Lower leg skin (tissue), 3 donors: ENCODE measurements around the gene LHFPL2.

Experiments used
- POLR2A ChIP-seq, 2 donors: fragments of 450-650 bp; IDR thresholded peaks; one replicate each; pipeline ENCODE4 v1.6.1; 2016 to 2017; ENCODE audit warnings: antibody characterized with exemption in 2 of 2, mild to moderate bottlenecking in 1 of 2, moderate library complexity in 1 of 2
- TF ChIP-seq, protein P1 (sequence below), 3 donors: fragments of 450-650 bp; IDR thresholded peaks; one replicate each; pipeline ENCODE4 v1.5.1; 2016; ENCODE audit warnings: antibody characterized with exemption in 3 of 3, mild to moderate bottlenecking in 3 of 3, moderate library complexity in 2 of 3

DNA sequence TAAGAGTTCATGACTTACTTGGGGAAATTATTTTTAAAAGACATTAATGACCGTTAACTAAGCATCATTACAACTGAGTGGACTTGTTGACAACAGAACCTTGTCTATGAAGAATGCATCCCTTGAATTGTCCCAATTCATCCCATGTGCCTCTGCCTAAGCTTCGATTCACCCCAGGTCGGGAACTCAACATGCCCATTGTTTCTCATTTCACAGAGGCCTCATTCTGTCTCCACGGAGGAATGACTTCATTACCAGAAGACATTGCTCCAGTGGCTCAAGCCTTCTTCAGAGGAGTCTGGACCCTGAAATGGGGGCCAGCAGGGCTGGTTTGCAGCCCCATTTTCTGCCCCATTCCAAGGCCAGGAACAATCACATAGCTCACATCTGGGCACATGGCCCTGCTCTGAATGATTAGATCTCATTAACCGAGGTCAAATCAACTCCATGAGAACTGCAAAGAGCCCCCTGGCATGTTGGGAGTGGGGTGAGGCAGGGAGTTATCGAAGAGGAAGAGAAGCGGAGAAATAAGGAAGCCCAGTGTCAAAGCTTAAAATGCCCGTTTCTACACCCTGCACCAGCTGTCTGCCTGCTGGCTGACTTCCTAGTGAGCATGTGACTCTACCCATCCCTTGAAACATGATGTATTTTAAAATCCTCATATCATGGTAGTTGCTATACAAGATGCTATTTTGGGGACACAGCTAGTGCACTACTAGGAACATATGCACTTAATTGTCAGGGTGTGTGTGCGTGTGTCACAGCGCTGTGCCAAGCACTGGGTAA is 137.3 kb downstream of the LHFPL2 start:
- TF ChIP-seq, protein P1, sequence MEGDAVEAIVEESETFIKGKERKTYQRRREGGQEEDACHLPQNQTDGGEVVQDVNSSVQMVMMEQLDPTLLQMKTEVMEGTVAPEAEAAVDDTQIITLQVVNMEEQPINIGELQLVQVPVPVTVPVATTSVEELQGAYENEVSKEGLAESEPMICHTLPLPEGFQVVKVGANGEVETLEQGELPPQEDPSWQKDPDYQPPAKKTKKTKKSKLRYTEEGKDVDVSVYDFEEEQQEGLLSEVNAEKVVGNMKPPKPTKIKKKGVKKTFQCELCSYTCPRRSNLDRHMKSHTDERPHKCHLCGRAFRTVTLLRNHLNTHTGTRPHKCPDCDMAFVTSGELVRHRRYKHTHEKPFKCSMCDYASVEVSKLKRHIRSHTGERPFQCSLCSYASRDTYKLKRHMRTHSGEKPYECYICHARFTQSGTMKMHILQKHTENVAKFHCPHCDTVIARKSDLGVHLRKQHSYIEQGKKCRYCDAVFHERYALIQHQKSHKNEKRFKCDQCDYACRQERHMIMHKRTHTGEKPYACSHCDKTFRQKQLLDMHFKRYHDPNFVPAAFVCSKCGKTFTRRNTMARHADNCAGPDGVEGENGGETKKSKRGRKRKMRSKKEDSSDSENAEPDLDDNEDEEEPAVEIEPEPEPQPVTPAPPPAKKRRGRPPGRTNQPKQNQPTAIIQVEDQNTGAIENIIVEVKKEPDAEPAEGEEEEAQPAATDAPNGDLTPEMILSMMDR (IDR thresholded peaks at IDR 0.05): no peak
- TF ChIP-seq POLR2A (IDR thresholded peaks at IDR 0.05): no peak
